ACHN (cell line): Measurements from ENCODE around the gene ITIH3.
"Not testable (repeated sequence)": the region's sequence is repeated elsewhere in the genome, so short reads cannot be mapped to it uniquely, and the experiment has no call there.

Source experiments
- DNase-seq: peaks from one replicate; pipeline ENCODE4 v3.0.0-alpha.2; 2015
- in situ Hi-C: cut with HindIII; loops from 2 replicates; pipeline ENCODE4 v1.10.0; 2017; ENCODE audit warnings: low sequenced_read_pairs, low pct_ligation_motif_present, low pct_unique_long_range_greater_than_20kb

Gene ITIH3

GRCh38 chr3:52794612-52795099 lies at the start of gene ITIH3:
TSS of gene ITIH3 (plus strand) at chr3:52794796. CDS start at chr3:52794804, 8 bp downstream.
- DNase-seq: no peak
- in situ Hi-C loops: no loop called here

GRCh38 chr3:52752045-52752660 lies 42.4 kb upstream of the ITIH3 start:
- in situ Hi-C loops: no loop called here

GRCh38 chr3:52754373-52754772 lies 40.2 kb upstream of the ITIH3 start:
- DNase-seq: no peak
- in situ Hi-C loops: no loop called here

More at GRCh38 chr3:52752045-52752660, 42.4 kb upstream of the ITIH3 start:
- DNase-seq: no peak

- in situ Hi-C loops: no loop called here
These were observed 38.5 kb upstream of the ITIH3 start for GRCh38 chr3:52756141-52756540.

GRCh38 chr3:52763466-52763865 lies 31.1 kb upstream of the ITIH3 start:
- in situ Hi-C loops: no loop called here
- no peak for DNase-seq

More at GRCh38 chr3:52756141-52756540, 38.5 kb upstream of the ITIH3 start:
- DNase-seq: no peak

- in situ Hi-C loops: no loop called here
- peak; percentile 3 for DNase-seq
These were observed 24.7 kb upstream of the ITIH3 start for GRCh38 chr3:52769786-52770455.

GRCh38 chr3:52770496-52771333 lies 23.9 kb upstream of the ITIH3 start, which contains the start of gene NEK4:
TSS of gene NEK4 (minus strand) at chr3:52770940. CDS start at chr3:52770746, 194 bp downstream.
- in situ Hi-C loops: no loop called here
- peak; percentile 86 for DNase-seq

- DNase-seq: no peak
- in situ Hi-C loops: no loop called here
These were observed 23.3 kb upstream of the ITIH3 start for GRCh38 chr3:52771334-52771681.

GRCh38 chr3:52771702-52772101 lies 22.9 kb upstream of the ITIH3 start:
- DNase-seq: no peak

GRCh38 chr3:52773361-52774065 lies 21.1 kb upstream of the ITIH3 start:
- in situ Hi-C loops: no loop called here

More at GRCh38 chr3:52771702-52772101, 22.9 kb upstream of the ITIH3 start:
- in situ Hi-C loops: no loop called here

GRCh38 chr3:52774066-52774713 lies 20.4 kb upstream of the ITIH3 start:
- in situ Hi-C loops: no loop called here
- DNase-seq: no peak

More at GRCh38 chr3:52773361-52774065, 21.1 kb upstream of the ITIH3 start:
- no peak for DNase-seq

GRCh38 chr3:52774901-52775864 lies 19.4 kb upstream of the ITIH3 start:
- no peak for DNase-seq

GRCh38 chr3:52775877-52776276 lies 18.7 kb upstream of the ITIH3 start:
- in situ Hi-C loops: no loop called here
- no peak for DNase-seq

More at GRCh38 chr3:52774901-52775864, 19.4 kb upstream of the ITIH3 start:
- in situ Hi-C loops: no loop called here

- in situ Hi-C loops, DNase-seq: not testable (repeated sequence)
These were observed 18.1 kb upstream of the ITIH3 start for GRCh38 chr3:52776486-52776885.

GRCh38 chr3:52777127-52777958 lies 17.3 kb upstream of the ITIH3 start, which contains the start of gene ITIH1:
TSS of gene ITIH1 (plus strand) at chr3:52777599. CDS start at chr3:52777616, 17 bp downstream.
- in situ Hi-C loops: no loop called here
- no peak for DNase-seq
